GM19452 (cell line): ENCODE measurements around the gene TSPEAR.

ENCODE experiments used
- ATAC-seq: cut with Tn5 transposase; IDR thresholded peaks from one replicate; pipeline ENCODE4 v1.9.1; 2021; ENCODE audit not compliant: unreplicated experiment

Gene TSPEAR

GRCh38 chr21:44723177-44724131 is 12.1 kb upstream of the TSPEAR start:
- ATAC-seq = no peak

DNA sequence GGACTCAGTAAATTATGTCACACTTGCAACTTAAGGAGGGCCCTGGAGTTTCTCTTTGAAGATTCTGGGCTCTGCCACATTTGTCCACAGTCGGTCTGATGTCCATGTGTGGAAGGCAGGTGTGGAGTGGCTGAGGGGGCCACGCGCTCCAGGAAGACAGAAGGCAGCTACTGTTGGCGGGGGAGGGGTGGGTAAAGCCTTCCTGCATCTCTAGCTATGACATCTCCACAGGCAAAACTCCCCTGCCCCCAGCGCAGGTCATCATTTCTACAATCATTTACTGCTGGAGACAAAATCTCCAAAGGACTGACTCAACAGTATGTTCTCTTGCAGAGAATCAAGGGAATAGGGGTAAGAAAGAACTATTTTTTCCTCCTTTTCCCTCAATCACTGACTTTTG is 11.4 kb upstream of the TSPEAR start:
- no peak for ATAC-seq

DNA sequence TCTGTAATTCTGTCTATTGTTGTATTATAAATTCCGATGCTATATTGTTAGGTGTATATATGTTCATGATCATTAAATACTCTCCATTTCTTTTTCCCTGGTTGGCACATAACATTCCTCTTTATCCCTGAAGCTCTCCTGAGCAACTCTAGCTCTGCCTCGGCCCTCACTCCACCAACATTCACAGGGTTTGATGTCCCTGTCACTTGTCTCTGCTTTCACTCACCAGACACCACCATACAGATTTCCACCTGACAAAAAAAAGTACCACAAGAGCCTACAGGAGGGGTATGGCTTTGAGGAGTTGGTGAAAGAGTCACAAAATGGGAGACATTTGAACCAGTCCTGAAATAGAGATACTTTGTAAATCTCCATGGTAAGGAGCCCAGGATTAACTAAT is 8.8 kb upstream of the TSPEAR start:
- ATAC-seq = no peak

DNA sequence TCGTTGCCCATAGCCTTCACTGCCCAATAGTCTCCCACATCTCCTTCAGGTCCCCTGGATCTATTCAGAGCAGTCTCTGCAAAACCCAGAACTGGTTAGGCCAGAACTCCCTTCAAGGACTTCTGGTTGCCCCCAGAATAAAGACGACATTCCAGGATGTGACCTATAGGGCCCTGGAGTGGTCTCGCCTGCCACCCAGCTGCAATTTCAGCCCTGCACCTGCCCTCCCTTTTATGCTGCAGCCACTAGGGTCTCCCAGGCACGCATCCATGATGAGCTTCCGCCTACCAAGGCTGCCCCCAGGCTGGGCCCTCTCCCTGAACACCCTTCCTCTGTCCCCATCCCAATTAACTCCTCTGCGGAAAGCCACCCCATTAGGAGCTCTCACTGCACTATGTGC is 7.2 kb upstream of the TSPEAR start:
- no peak for ATAC-seq

DNA sequence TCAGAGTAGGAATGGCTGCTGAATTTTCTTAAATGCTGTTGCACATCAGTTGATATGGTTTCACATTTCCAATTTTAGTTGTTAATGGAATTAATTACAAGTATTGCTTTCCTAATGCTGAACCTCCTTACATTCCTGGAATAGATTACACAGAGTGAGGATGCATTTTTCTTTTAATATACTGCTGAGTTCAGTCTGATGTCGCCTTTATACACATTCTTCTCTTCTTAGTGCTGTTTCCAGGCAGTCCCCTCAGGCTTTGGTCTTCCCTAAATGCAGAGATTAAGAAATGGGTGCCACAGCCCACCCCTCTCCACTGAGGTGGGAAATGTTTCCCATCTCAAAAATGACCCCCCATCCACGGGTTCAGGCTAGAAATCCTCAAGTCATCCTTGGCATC is 6.7 kb upstream of the TSPEAR start:
- ATAC-seq = no peak

GRCh38 chr21:44716984-44717383 is 5.6 kb upstream of the TSPEAR start:
- ATAC-seq = no peak

DNA sequence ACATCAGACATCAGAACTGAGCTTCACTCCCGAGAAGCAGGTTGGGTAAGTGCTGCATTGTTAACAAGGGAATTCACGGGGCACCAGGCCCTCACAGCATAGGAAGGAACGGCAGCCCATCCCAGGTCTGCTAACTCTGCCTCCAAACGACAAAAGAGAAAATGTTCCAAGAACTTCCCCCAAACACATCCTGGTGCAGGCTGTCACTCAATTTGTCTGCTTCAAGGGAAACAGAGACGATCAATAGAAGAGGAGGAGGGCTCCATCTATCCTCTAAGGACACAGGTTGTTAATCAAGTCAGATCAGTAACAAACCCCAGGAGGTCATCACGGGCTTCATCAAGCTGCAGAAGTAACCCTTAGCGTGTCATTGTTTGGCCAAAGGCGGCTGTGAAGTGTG is 3.5 kb upstream of the TSPEAR start:
- no peak for ATAC-seq

DNA sequence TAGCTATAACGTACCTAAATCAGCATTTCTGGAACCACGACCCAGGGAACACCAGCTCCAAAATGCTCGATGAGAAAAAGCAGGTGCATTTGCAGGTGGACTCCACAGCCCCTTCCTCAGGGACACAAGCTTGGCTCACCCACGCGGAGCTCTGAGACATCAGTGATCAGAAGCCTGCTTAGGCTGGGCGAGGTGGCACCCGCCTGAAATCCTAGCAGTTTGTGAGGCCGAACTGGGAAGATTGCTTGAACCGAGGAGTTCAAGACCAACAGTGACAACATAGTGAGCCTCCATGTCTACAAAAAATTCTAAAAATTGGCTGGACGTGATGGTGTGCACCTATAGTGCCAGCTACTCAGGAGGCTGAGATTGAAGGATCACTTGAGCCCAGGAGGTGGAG is 2.5 kb upstream of the TSPEAR start:
- no peak for ATAC-seq

- no peak for ATAC-seq
These were observed 1.8 kb upstream of the TSPEAR start for GRCh38 chr21:44713130-44713529.

DNA sequence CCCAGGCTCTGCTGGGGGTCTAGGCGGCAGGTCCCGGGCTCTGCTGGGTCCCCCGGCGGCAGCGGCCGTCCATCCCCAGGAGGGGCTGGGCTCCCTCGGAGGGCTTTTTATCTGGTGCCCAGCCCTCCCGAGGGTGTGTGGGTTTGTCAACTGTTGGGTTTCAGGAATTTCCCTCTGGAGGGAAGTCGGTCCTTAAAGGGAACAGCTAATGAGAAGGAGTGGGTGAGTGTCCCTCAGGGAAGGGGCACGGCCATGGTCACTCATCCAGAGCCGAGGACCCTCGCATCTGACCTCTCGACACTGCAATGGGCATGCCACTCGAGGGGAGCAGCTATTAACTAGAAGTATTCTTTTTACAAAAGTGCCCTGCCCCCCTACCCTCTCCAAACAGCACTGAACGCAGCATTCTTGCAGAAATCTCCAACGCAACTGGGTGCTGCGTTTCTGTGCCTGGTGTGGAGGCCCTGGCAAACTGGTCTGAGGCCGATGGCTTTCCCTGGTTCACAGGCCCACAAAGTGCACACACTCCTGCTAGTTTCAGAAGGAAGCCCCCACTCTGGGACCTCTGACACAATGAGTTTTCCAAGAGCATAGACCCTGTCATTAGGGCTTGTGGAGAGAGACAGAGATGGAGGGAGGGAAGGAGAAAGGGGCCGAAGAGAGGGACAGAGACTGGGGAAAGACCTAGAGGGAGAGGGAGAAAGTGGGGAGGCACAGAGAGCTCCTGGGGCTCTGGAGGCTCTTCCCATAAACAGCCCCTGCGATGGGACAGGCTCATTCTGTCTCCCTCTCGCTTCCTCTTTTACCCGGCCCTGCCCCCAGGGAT is 1.0 kb upstream of the TSPEAR start:
- ATAC-seq = no peak

GRCh38 chr21:44710756-44711326 is 531 bp downstream of the TSPEAR start:
- ATAC-seq = no peak

- no peak for ATAC-seq
These were observed 1.1 kb downstream of the TSPEAR start for GRCh38 chr21:44710294-44710665.

DNA sequence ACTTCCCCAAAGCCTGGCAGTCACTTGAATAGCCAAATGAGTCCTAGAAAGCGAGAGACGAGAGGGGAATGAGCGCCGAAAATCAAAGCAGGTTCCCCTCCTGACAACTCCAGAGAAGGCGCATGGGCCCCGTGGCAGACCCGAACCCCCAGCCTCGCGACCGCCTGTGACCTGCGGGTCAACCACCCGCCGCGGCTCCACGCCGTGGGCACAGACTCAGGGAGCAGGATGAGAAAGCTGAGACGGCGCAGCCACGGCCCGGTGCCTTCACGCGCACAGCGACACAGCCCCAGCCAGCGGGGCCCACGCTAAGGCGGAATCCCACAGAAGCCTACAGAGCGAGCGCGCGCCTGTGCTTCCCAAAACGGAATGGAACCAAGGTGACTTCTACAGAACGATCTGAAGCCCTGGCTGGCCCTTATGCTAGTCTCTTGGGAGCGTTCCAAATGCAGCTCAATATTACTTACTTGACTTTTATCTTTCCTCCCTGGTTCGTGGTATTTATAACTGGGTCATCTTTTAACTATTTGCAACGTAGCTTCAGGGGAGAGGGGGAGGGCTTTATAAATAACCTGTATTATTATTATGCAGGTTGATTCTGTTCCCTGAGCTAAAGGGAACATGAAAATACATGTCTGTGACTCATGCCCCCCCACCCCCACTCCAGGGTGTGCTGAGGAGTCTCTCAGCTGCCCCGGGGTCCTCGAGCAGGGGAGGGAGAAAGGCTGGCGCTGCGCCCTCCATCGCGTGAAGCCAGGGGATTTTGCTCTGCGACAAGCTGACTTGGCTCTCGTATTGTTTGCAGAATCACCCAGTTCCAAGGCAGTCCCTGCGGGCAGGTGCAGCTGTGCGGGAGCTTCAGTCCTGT is 1.7 kb downstream of the TSPEAR start:
- ATAC-seq = no peak

GRCh38 chr21:44708866-44709425 is 2.4 kb downstream of the TSPEAR start:
- no peak for ATAC-seq

DNA sequence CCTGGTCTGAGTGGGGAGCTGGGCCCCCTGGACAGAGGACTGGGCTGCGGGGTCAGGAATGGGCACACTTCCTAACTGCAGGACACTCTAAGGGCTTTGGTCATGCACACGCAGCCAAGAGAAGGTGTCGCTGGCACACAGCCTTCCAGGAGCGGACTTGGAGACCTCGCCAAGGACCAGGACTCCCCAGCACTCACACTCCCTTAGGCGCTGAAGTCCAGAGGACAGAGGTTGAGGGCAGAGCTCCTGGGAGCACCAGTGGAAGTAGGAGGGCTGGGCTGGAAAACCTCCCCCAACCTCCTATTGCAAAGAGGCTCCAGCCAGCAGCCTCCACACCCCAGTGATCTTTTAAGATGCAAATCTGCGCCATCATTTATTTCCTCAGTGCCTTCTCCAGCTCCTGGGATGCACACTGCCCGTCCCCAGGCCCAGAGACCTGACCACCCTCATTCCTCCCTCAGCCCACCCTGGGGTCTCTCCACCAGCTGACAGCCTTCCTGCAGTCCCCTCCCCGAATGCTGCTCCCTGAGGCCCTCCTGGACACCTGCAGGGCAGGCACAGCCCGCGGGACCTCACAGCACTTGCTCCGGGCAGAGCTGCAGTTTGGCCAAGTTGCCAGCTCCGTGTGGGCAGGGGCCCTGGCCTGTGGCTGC is 3.0 kb downstream of the TSPEAR start:
- no peak for ATAC-seq

- no peak for ATAC-seq
These were observed 4.4 kb downstream of the TSPEAR start for GRCh38 chr21:44706706-44707581.

GRCh38 chr21:44706026-44706705 is 5.2 kb downstream of the TSPEAR start:
- ATAC-seq = no peak

DNA sequence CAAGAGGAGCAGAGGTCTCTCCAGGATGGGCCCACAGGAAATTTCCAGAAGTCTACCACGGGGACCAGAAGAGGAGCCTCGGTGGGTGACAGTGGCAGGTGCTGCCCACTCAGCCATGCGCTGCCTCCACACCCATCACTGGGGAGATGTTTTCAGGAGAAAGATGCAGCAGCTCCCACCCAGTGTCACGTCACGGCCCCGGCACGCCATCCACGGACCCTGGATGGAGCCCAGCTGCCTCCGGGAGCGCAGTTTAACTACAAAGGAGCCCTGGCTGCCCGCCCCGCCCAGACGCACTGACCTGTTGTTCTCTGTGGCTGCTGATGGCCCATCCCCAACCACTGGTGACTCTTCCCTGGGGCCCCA is 6.8 kb downstream of the TSPEAR start:
- ATAC-seq = no peak
